Liver (tissue), 3 donors: ENCODE data around the gene RASL12.

Source experiments
- ATF3 ChIP-seq: IDR thresholded peaks from 2 replicates; pipeline ENCODE4 v1.6.1; 2016; ENCODE audit warnings: antibody characterized with exemption
- CTCF ChIP-seq: fragments of 150-350 bp; IDR thresholded peaks from 2 replicates; pipeline ENCODE4 v1.5.1; 2017; ENCODE audit warnings: improper control_type of control experiment, low read depth, low read length; ENCODE audit not compliant: missing input control
- FOXA1 ChIP-seq: IDR thresholded peaks from 2 replicates; pipeline ENCODE4 v1.6.1; 2016; ENCODE audit warnings: antibody characterized with exemption
- GABPA ChIP-seq, 2 donors: IDR thresholded peaks in 1 of 2; conservative IDR thresholded peaks in 1 of 2; 2 replicates each; pipeline ENCODE4 v1.6.1; 2016; ENCODE audit warnings: antibody characterized with exemption in 2 of 2, mild to moderate bottlenecking in 1 of 2, moderate library complexity in 1 of 2
- HNF4A ChIP-seq, 2 donors: conservative IDR thresholded peaks; 2 replicates each; pipeline ENCODE4 v1.6.1; 2016; ENCODE audit warnings: antibody characterized with exemption in 2 of 2, mild to moderate bottlenecking in 2 of 2
- JUND ChIP-seq, 2 donors: IDR thresholded peaks; 2 replicates each; pipeline ENCODE4 v1.6.1; 2016; ENCODE audit warnings: antibody characterized with exemption in 2 of 2
- NR2F2 ChIP-seq: IDR thresholded peaks from 2 replicates; pipeline ENCODE4 v1.6.1; 2016; ENCODE audit warnings: antibody characterized with exemption
- RAD21 ChIP-seq, 2 donors: IDR thresholded peaks; 2 replicates each; pipeline ENCODE4 v1.6.1; 2016; ENCODE audit warnings: antibody characterized with exemption in 2 of 2, mild to moderate bottlenecking in 2 of 2
- YY1 ChIP-seq: IDR thresholded peaks from 2 replicates; pipeline ENCODE4 v1.6.1; 2016; ENCODE audit warnings: antibody characterized with exemption, mild to moderate bottlenecking
- TF ChIP-seq, protein P1 (sequence below): IDR thresholded peaks from 2 replicates; pipeline ENCODE4 v1.6.1; 2016; ENCODE audit warnings: antibody characterized with exemption
- TF ChIP-seq, protein P2 (sequence below): IDR thresholded peaks from 2 replicates; pipeline ENCODE4 v1.6.1; 2016; ENCODE audit warnings: antibody characterized with exemption, mild to moderate bottlenecking
- TF ChIP-seq, protein P3 (sequence below): IDR thresholded peaks from 2 replicates; pipeline ENCODE4 v1.6.1; 2016; ENCODE audit warnings: antibody characterized with exemption
- donor health status: healthy.
- donor health status: healthy.

DNA sequence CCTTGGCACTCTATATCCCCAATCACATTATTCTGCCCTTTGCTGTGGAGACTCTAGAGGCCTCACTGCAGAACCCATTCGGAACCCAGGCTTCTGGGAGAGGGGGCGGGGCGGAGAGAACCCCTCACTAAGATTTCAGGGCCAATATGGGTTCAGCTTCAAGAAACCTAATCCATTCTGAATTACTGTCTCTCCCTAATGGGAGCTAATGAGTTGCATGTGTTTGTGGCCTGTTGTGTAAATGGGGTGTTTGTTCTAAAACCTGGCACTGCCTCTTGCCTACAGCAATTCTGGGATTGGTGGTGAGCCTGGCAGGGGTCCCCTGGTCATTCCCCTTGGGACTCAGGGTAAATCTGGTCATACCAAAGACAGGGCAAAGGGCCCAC is 605 bp upstream of the RASL12 start:
- no peak for TF ChIP-seq ATF3
- TF ChIP-seq, protein P1, sequence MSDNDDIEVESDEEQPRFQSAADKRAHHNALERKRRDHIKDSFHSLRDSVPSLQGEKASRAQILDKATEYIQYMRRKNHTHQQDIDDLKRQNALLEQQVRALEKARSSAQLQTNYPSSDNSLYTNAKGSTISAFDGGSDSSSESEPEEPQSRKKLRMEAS = no peak
- no peak for TF ChIP-seq CTCF
- no peak for TF ChIP-seq HNF4A (conservative IDR thresholded peaks at IDR 0.05)
- no peak for TF ChIP-seq JUND (IDR thresholded peaks at IDR 0.05)
- no peak for TF ChIP-seq FOXA1
- TF ChIP-seq GABPA (IDR thresholded peaks at IDR 0.05 in 1 of 2, conservative IDR thresholded peaks at IDR 0.05 in 1 of 2) = no peak
- no peak for TF ChIP-seq RAD21 (IDR thresholded peaks at IDR 0.05)
- TF ChIP-seq, protein P2, sequence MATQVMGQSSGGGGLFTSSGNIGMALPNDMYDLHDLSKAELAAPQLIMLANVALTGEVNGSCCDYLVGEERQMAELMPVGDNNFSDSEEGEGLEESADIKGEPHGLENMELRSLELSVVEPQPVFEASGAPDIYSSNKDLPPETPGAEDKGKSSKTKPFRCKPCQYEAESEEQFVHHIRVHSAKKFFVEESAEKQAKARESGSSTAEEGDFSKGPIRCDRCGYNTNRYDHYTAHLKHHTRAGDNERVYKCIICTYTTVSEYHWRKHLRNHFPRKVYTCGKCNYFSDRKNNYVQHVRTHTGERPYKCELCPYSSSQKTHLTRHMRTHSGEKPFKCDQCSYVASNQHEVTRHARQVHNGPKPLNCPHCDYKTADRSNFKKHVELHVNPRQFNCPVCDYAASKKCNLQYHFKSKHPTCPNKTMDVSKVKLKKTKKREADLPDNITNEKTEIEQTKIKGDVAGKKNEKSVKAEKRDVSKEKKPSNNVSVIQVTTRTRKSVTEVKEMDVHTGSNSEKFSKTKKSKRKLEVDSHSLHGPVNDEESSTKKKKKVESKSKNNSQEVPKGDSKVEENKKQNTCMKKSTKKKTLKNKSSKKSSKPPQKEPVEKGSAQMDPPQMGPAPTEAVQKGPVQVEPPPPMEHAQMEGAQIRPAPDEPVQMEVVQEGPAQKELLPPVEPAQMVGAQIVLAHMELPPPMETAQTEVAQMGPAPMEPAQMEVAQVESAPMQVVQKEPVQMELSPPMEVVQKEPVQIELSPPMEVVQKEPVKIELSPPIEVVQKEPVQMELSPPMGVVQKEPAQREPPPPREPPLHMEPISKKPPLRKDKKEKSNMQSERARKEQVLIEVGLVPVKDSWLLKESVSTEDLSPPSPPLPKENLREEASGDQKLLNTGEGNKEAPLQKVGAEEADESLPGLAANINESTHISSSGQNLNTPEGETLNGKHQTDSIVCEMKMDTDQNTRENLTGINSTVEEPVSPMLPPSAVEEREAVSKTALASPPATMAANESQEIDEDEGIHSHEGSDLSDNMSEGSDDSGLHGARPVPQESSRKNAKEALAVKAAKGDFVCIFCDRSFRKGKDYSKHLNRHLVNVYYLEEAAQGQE = no peak
- TF ChIP-seq, protein P3, sequence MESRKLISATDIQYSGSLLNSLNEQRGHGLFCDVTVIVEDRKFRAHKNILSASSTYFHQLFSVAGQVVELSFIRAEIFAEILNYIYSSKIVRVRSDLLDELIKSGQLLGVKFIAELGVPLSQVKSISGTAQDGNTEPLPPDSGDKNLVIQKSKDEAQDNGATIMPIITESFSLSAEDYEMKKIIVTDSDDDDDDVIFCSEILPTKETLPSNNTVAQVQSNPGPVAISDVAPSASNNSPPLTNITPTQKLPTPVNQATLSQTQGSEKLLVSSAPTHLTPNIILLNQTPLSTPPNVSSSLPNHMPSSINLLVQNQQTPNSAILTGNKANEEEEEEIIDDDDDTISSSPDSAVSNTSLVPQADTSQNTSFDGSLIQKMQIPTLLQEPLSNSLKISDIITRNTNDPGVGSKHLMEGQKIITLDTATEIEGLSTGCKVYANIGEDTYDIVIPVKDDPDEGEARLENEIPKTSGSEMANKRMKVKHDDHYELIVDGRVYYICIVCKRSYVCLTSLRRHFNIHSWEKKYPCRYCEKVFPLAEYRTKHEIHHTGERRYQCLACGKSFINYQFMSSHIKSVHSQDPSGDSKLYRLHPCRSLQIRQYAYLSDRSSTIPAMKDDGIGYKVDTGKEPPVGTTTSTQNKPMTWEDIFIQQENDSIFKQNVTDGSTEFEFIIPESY = no peak
- TF ChIP-seq YY1 = no peak
- TF ChIP-seq NR2F2 = no peak
